T-cell (primary cell): ENCODE measurements around the gene MYO1C. TPM values are rescaled to one million over a fixed set of nuclear protein-coding genes. Genes with fewer than 3 reads are reported as not detected.
A peak's percentile ranks its signal among the peaks of the same experiment; 100 is the strongest.

Source experiments
- ATAC-seq, 4 experiments: fragments of 200-7000 bp in 3 of 4; fragments of 150-1000 bp in 1 of 4; cut with Tn5 transposase; replicated peaks in 1 of 4; 1 replicate in 3 of 4; 2 replicates in 1 of 4; pipeline ENCODE4 v1.10.0; 2021; ENCODE audit warnings: moderate library complexity in 3 of 4, mild to moderate bottlenecking in 2 of 4, moderate number of reproducible peaks in 1 of 4
- CTCF ChIA-PET, 2 donors: fragments of 300-600 bp; sonication (Branson Sonifier 250); formaldehyde crosslinking; loops; one replicate each; lab custom pipeline; 2022; ENCODE audit warnings: antibody characterized with exemption in 2 of 2; lab: Charles Lee
- POLR2A ChIA-PET, 2 donors: fragments of 300-600 bp; sonication (Branson Sonifier 250); formaldehyde crosslinking; loops; one replicate each; lab custom pipeline; 2022; ENCODE audit warnings: antibody characterized with exemption in 2 of 2; lab: Charles Lee
- DNase-seq, 35 experiments: peaks; one replicate each; pipeline versions ENCODE4 v3.0.0 to v3.0.0-alpha.2; 2013 to 2023
- H3K27ac ChIP-seq: one replicate; pipeline ENCODE4 v1.5.1; 2013; ENCODE audit warnings: low read length
- H3K27me3 ChIP-seq, 2 experiments: replicated peaks in 1 of 2; 1 replicate in 1 of 2; 2 replicates in 1 of 2; pipeline versions ENCODE4 v1.6.1 to v1.7.0; 2013; ENCODE audit warnings: low read length in 1 of 2, mixed read lengths in 1 of 2; ENCODE audit not compliant: control insufficient read depth in 2 of 2, insufficient read depth in 2 of 2; ENCODE audit errors: extremely low read depth in 1 of 2
- H3K36me3 ChIP-seq, 2 donors: 1 replicate in 1 of 2; 2 replicates in 1 of 2; pipeline versions ENCODE4 v1.6.1 to v1.7.0; 2013; ENCODE audit warnings: low read length in 1 of 2; ENCODE audit not compliant: control insufficient read depth in 2 of 2, insufficient read depth in 1 of 2; ENCODE audit errors: extremely low read depth in 1 of 2
- H3K4me1 ChIP-seq, 2 experiments: 1 replicate in 1 of 2; 2 replicates in 1 of 2; pipeline versions ENCODE4 v1.6.1 to v1.7.0; 2013; ENCODE audit warnings: low read length in 2 of 2, mixed read lengths in 1 of 2; ENCODE audit not compliant: insufficient read depth in 2 of 2, control insufficient read depth in 1 of 2; ENCODE audit errors: extremely low read depth in 1 of 2
- H3K4me3 ChIP-seq, 2 donors: 1 replicate in 1 of 2; 2 replicates in 1 of 2; pipeline versions ENCODE4 v1.5.1 to v1.7.0; 2013; ENCODE audit warnings: mild to moderate bottlenecking in 2 of 2, low read length in 1 of 2, moderate library complexity in 1 of 2; ENCODE audit not compliant: control insufficient read depth in 1 of 2; ENCODE audit errors: extremely low read depth in 1 of 2
- H3K9me3 ChIP-seq: 2 replicates; pipeline ENCODE4 v1.7.0; 2013
- H3K27ac Mint-ChIP-seq, 2 donors: one replicate each; pipeline ENCODE4 v1.8.0; 2020 to 2021; ENCODE audit warnings: mild to moderate bottlenecking in 2 of 2, mixed read lengths in 2 of 2
- H3K27me3 Mint-ChIP-seq, 2 donors: one replicate each; pipeline ENCODE4 v1.8.0; 2021 to 2022; ENCODE audit warnings: mixed read lengths in 2 of 2
- H3K36me3 Mint-ChIP-seq: one replicate; pipeline ENCODE4 v1.8.0; 2021; ENCODE audit warnings: mixed read lengths
- H3K4me1 Mint-ChIP-seq, 3 donors: one replicate each; pipeline ENCODE4 v1.8.0; 2020 to 2022; ENCODE audit warnings: mixed read lengths in 3 of 3, mild to moderate bottlenecking in 1 of 3
- H3K4me3 Mint-ChIP-seq, 3 donors: one replicate each; pipeline ENCODE4 v1.8.0; 2020 to 2022; ENCODE audit warnings: mild to moderate bottlenecking in 3 of 3, mixed read lengths in 3 of 3, moderate library complexity in 3 of 3
- H3K9me3 Mint-ChIP-seq, 3 donors: one replicate each; pipeline ENCODE4 v1.8.0; 2020 to 2022; ENCODE audit warnings: mixed read lengths in 3 of 3
- WGBS: methylation state at CpG from one replicate; pipeline ENCODE4 v1.1.5; 2013; ENCODE audit warnings: missing lambda C conversion rate; ENCODE audit not compliant: insufficient coverage; 5-methylcytosine and 5-hydroxymethylcytosine counted together
- total RNA-seq, 35 experiments: library from RNA in 6 of 35; stranded (reverse) in 6 of 35; fragments of 120-200 nt in 1 of 35; gene quantifications; one replicate each; pipeline versions ENCODE4 v1.2.1 to v1.2.4 and lab custom pipeline; 2013 to 2026

The MYO1C gene
- total RNA-seq, 5 donors from 2014 or later (not counting 1 experiment from before 2014, with no cell fraction given), result 18.0 to 41.5 (median 31.2) TPM

- H3K27ac ChIP-seq, result no peak overlapping the region
These were observed 2.3 kb upstream of the MYO1C start for GRCh38 chr17:1494736-1495253.

GRCh38 chr17:1494203-1494602 is 1.7 kb upstream of the MYO1C start:
- peak overlapping the region; percentile 18 to 28 for H3K27ac Mint-ChIP-seq
- H3K27me3 Mint-ChIP-seq, result no peaks in the 10 kb centered on the region
- ChIA-PET CTCF (interaction anchor here in 1 of 2 donors (0.6 kb wide), 1 partner anchor 90 kb away, joined by 3 read pairs; no protein-coding TSS in a partner anchor), POLR2A (no interaction called here)
- Histone ChIP-seq H3K36me3 (peaks cover 18 to 26% of the 10 kb centered on the region in 2 donors), H3K4me1 (peaks cover 9 to 26% of the 10 kb centered on the region in 2 experiments), H3K27ac (no peak overlapping the region), H3K27me3 (peaks cover 0 to 2% of the 10 kb centered on the region in 2 experiments), H3K9me3 (no peaks in the 10 kb centered on the region), H3K4me3 (no peak overlapping the region)
- peaks cover 18 to 23% (median 19%) of the 10 kb centered on the region in 3 donors for H3K4me1 Mint-ChIP-seq
- 92% methylated on average over 7 of the region's 7 CpGs for WGBS
- DNase-seq, result no peak
- H3K4me3 Mint-ChIP-seq, result no peak overlapping the region
- no peaks in the 10 kb centered on the region for H3K9me3 Mint-ChIP-seq
- no peak for ATAC-seq
- H3K36me3 Mint-ChIP-seq, result no peaks in the 10 kb centered on the region

More at GRCh38 chr17:1494736-1495253, 2.3 kb upstream of the MYO1C start:
- H3K27me3 ChIP-seq, result peaks cover 0 to 2% of the 10 kb centered on the region in 2 experiments
- POLR2A ChIA-PET, result no interaction called here
- H3K9me3 ChIP-seq, result no peaks in the 10 kb centered on the region
- H3K4me1 ChIP-seq, result peaks cover 9 to 26% of the 10 kb centered on the region in 2 experiments
- Mint-ChIP-seq H3K4me3 (no peak overlapping the region), H3K9me3 (no peaks in the 10 kb centered on the region), H3K4me1 (peaks cover 17 to 22% (median 18%) of the 10 kb centered on the region in 3 donors), H3K27ac (no peak overlapping the region), H3K27me3 (no peaks in the 10 kb centered on the region), H3K36me3 (no peaks in the 10 kb centered on the region)
- ATAC-seq (no peak), DNase-seq (no peak)
- H3K4me3 ChIP-seq, result no peak overlapping the region
- WGBS, result 96% methylated on average over 5 of the region's 11 CpGs
- peaks cover 18 to 26% of the 10 kb centered on the region in 2 donors for H3K36me3 ChIP-seq
- CTCF ChIA-PET, result interaction anchor here in 1 of 2 donors (0.6 kb wide), 1 partner anchor 90 kb away, joined by 3 read pairs; no protein-coding TSS in a partner anchor

GRCh38 chr17:1493291-1493980 is 950 bp upstream of the MYO1C start:
- ChIA-PET CTCF (no interaction called here), POLR2A (no interaction called here)
- ATAC-seq, result no peak
- H3K4me1 Mint-ChIP-seq, result peaks cover 25 to 31% (median 27%) of the 10 kb centered on the region in 3 donors
- peak overlapping the region; percentile 40 to 81 (median 53) for H3K4me3 Mint-ChIP-seq
- H3K9me3 Mint-ChIP-seq, result no peaks in the 10 kb centered on the region
- no peaks in the 10 kb centered on the region for H3K9me3 ChIP-seq
- peaks cover 9 to 33% of the 10 kb centered on the region in 2 experiments for H3K4me1 ChIP-seq
- H3K36me3 Mint-ChIP-seq, result no peaks in the 10 kb centered on the region
- H3K27me3 ChIP-seq, result peaks cover 0 to 2% of the 10 kb centered on the region in 2 experiments
- H3K27ac ChIP-seq, result no peak overlapping the region
- 68% methylated on average over 10 of the region's 23 CpGs for WGBS
- no peak for DNase-seq
- peak overlapping the region in 1 of 2 donors; percentile 18 for H3K27ac Mint-ChIP-seq
- H3K4me3 ChIP-seq, result no peak overlapping the region
- peaks cover 18 to 26% of the 10 kb centered on the region in 2 donors for H3K36me3 ChIP-seq
- no peaks in the 10 kb centered on the region for H3K27me3 Mint-ChIP-seq

DNA sequence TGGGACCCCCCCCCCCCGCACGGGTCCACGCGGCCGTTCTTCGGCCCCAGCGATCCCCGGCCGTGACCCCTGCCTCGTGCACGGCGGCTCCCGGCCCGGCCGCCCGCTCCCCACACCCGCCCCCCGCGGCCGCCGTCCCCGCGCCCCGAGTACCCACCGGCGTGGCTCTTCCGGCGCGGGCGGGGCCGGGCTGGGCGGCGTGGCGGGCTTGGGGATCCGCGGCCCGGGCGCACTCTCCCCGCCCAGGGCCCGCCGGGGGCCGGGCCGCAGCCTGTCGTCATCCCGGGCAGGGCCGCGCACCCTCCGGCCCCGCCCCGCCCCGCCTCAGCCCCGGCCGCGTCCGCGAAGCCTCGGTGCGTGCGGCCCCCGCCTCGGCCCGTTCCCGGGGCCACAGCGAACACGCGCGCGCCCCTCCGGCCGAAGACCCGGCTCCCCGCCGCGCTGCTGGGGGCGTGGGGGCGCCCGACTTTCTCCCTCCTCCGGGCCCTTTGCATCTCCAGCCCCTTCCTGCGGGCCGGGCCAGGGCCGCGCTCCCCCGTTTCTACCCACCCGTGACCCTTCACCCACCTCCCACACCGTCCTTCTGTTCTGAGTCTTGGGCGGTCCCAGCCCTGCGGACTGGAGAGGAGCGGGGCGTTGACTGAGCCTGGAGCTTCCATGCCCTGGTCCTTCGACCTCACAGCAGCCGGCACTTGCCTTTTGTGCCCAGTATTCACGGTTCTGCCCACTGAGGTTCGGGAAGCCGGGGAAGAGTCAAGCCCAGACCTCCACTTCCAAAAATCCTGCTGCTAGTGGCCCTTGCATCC is 840 bp downstream of the MYO1C start:
- no peak overlapping the region for H3K27ac ChIP-seq

DNA sequence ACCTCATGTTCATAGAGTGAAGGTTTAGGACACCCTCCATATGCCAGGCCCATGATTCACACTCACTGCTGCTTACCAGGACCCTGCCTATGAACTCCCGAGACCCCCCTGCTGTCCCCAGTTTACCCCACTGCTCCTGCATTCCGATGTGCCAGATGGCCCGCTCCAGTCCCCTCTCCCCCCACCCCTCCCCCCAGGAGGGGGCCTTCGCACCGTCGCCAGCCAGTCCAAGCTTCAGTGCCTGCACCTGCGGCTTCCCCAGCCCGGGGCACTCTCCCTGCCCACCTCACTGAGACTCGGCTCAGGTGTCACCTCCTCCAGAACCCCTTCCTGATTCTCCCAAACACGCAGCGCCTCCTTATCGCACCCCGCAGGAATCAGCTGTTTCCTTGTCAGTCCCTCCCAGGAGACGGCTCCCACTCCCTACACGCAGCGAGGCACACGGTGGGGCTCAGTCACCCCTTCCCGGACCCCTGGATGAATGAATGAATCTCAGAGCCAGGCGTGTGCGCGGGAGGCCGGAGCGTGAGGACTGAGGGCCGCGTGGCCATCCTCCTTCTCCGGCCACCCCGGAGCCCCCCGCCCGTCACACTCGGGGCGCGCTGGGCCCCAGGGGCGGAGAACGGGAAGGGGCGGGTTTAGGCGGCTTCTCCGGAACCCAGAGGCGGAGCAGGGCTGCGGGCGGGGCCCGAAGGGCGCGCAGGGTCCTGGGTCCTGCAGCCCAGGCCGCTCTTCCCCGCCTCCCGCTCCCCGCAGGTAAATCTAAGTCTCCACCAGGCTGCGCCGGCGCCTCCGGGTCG is 1.6 kb downstream of the MYO1C start:
- Mint-ChIP-seq H3K36me3 (no peaks in the 10 kb centered on the region), H3K9me3 (no peaks in the 10 kb centered on the region), H3K4me3 (peak overlapping the region; percentile 77 to 83 (median 79)), H3K27me3 (no peaks in the 10 kb centered on the region), H3K4me1 (peaks cover 33 to 40% (median 35%) of the 10 kb centered on the region in 3 donors), H3K27ac (peak overlapping the region; percentile 84 to 88)
- peak overlapping the region; percentile 44 for H3K27ac ChIP-seq
- H3K4me3 ChIP-seq, result peak overlapping the region; percentile 56 to 64
- peaks cover 20 to 57% of the 10 kb centered on the region in 2 experiments for H3K4me1 ChIP-seq
- no peaks in the 10 kb centered on the region for H3K9me3 ChIP-seq
- ChIA-PET CTCF (interaction anchor here in 1 of 2 donors (0.6 kb wide), 1 partner anchor 14 kb away, joined by 3 read pairs; no protein-coding TSS in a partner anchor), POLR2A (interaction anchor here in 1 of 2 donors (0.6 kb wide), 1 partner anchor 555 kb away, joined by 4 read pairs; no protein-coding TSS in a partner anchor)
- ATAC-seq (peak; percentile 54 to 72 (median 70)), DNase-seq (peak in 22 of 35 experiments; percentile 24 to 69 (median 50))
- H3K27me3 ChIP-seq, result peaks cover 0 to 8% of the 10 kb centered on the region in 2 experiments
- whole genome bisulfite sequencing, result 1% methylated on average over 46 of the region's 52 CpGs
- peaks cover 2 to 10% of the 10 kb centered on the region in 2 donors for H3K36me3 ChIP-seq

More for the DNA sequence above, 840 bp downstream of the MYO1C start:
- Mint-ChIP-seq H3K27ac (peak overlapping the region in 1 of 2 donors; percentile 49), H3K9me3 (no peaks in the 10 kb centered on the region), H3K4me3 (peak overlapping the region; percentile 77 to 81 (median 81)), H3K27me3 (no peaks in the 10 kb centered on the region), H3K36me3 (no peaks in the 10 kb centered on the region), H3K4me1 (peaks cover 32 to 40% (median 35%) of the 10 kb centered on the region in 3 donors)
- Histone ChIP-seq H3K36me3 (peaks cover 10 to 16% of the 10 kb centered on the region in 2 donors), H3K27me3 (peaks cover 0 to 8% of the 10 kb centered on the region in 2 experiments), H3K9me3 (no peaks in the 10 kb centered on the region), H3K4me3 (peak overlapping the region in 1 of 2 donors; percentile 64), H3K4me1 (peaks cover 14 to 49% of the 10 kb centered on the region in 2 experiments)
- DNase-seq (peak in 6 of 35 experiments; percentile 20 to 60 (median 30)), ATAC-seq (peak; percentile 28 to 66 (median 58))
- WGBS, result 4% methylated on average over 94 of the region's 94 CpGs
- POLR2A ChIA-PET, result no interaction called here
- CTCF ChIA-PET, result no interaction called here
